ENCODE data around the gene IFNE.

Gene IFNE

DNA sequence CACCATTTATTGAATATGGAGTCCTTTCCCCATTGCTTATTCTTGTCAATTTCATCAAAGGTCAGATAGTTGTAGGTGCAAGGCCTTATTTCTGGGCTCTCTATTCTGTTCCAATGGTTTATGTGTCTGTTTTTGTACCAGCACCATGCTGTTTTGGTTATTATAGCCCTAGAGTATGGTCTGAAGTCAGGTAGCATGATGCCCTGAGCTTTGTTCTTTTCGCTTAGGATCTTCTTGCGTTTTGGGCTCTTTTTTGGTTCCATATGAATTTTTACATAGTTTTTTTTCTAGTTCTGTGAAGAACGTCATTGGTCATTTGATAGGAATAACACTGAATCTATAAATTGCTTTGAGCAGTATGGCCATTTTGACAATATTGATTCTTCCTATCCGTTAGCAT lies 40.2 kb upstream of the IFNE start:
- TF ChIP-seq, protein P1, sequence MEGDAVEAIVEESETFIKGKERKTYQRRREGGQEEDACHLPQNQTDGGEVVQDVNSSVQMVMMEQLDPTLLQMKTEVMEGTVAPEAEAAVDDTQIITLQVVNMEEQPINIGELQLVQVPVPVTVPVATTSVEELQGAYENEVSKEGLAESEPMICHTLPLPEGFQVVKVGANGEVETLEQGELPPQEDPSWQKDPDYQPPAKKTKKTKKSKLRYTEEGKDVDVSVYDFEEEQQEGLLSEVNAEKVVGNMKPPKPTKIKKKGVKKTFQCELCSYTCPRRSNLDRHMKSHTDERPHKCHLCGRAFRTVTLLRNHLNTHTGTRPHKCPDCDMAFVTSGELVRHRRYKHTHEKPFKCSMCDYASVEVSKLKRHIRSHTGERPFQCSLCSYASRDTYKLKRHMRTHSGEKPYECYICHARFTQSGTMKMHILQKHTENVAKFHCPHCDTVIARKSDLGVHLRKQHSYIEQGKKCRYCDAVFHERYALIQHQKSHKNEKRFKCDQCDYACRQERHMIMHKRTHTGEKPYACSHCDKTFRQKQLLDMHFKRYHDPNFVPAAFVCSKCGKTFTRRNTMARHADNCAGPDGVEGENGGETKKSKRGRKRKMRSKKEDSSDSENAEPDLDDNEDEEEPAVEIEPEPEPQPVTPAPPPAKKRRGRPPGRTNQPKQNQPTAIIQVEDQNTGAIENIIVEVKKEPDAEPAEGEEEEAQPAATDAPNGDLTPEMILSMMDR (conservative IDR thresholded peaks at IDR 0.05) = no peak
- no peak for TF ChIP-seq ZFX (IDR thresholded peaks at IDR 0.05)
- H3K27ac ChIP-seq = no peak overlapping the region

DNA sequence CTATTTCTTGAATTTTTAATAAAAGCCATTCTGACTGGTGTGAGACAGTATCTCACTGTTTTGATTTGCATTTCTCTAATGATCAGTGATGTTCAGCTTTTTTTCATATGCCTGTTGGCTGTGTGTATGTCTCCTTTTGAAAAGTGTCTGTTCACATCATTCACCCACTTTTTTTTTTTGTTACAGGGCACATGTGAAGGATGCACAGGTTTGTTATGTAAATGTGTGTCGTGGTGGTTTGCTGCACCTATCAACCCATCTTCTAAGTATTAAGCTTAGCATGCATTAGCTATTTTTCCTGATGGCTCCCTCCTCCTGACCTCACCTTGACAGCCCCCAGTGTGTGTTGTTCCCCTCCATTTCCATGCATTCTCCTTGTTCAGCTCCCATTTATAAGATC lies 39.3 kb upstream of the IFNE start:
- no peak for TF ChIP-seq ZFX (IDR thresholded peaks at IDR 0.05)
- TF ChIP-seq, protein P1 (conservative IDR thresholded peaks at IDR 0.05) = no peak
- no peak overlapping the region for H3K27ac ChIP-seq

DNA sequence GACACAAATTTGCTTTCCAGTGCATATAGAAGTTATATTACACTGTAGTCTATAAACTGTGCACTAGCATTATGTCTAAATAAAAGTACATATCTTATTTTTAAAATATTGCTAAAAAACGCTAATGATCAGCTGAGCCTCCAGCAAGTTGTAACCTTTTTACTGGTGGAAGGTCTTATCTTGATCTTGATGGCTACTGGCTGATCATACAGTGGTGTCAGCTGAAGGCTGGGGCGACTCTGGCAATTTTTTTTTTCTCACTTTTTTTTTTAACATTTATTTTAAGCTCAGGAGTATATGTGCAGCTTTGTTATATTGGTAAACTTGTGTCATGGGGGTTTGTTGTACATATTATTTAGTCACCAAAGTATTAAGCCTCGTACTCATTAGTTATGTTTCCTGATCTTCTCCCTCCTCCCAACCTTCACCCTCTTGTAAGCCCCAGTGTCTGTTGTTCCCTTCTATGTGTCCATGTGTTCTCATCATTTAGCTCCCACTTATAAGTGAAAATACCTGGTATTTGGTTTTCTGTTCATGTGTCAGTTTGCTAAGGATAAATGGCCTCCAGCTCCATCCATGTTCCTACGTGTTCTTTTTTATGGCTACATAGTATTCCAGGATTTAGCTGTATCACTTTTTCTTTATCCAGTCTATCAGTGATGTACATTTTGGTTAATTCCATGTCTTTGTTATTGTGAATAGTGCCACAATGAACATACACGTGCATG lies 38.6 kb upstream of the IFNE start:
- H3K27ac ChIP-seq = no peak overlapping the region
- TF ChIP-seq, protein P1 (conservative IDR thresholded peaks at IDR 0.05) = no peak
- no peak for TF ChIP-seq ZFX (IDR thresholded peaks at IDR 0.05)

DNA sequence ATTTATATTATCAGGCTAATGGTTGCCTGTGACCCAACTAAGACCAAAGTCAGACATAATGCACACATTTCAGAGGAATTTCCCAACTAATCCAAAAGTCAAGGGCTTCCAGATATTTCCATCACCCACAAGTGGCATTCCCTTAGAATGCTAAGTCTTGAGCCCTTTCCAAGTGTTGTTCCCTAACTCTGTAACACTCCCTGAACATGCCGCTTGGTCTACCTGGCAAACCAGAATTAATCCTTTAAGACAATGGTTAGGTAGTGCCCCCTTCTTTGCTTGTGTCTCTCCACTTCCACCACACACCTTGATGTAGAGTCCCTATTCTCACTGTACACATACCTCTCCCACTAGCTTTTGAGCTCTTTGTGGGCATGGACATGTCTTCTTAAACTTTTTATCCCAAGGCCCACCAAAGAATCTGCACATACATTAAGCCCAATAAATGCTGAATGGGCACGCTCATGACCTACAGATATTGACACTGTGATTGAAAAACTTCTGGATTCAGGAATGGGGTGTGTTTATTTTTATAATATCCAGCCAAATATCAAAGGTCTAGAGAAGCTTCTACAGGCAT lies 37.8 kb upstream of the IFNE start:
- no peak for TF ChIP-seq ZFX (IDR thresholded peaks at IDR 0.05)
- TF ChIP-seq, protein P1 (conservative IDR thresholded peaks at IDR 0.05) = no peak
- H3K27ac ChIP-seq = no peak overlapping the region

DNA sequence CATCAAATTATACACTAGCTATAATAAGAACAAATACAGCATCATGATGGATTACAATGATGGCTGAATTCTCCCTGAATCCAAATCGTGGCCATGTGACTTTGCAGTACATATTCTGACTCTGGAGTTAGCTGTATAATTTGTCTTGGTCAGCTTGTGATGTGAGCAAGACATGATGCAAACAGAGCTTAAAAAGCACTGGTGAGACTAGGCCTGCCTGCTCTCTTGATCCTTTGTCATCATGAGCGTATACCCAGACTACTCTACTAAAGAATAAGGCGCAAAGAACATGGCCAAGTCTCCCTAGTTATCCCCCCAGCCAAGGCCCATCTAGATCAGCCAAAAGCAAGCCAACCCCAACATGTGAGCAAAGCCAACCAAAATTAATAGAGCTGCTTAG lies 34.7 kb upstream of the IFNE start:
- no peak overlapping the region for H3K27ac ChIP-seq

DNA sequence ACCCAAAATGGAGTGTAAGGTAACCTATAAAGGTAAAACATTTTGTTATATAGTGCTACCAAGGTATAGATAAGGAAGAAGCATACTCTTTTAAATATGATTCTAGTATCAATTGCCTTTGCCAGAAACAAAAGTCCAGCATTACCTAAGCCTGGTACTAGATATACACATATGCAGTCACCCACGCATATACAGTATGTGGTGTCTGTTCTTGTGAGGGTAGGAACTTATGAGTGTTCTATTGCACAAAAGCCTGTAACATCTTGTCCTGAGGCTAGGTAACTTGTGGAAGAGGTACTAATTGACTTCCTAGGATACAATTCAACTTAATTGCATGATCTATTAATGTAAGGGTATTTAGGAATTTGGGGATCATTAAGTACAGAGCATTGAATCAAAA lies 31.3 kb upstream of the IFNE start:
- no peak for TF ChIP-seq ZFX (IDR thresholded peaks at IDR 0.05)
- TF ChIP-seq, protein P1 (conservative IDR thresholded peaks at IDR 0.05) = no peak
- no peak overlapping the region for H3K27ac ChIP-seq

More for the DNA sequence above, 34.7 kb upstream of the IFNE start:
- TF ChIP-seq, protein P1 (conservative IDR thresholded peaks at IDR 0.05) = no peak
- TF ChIP-seq ZFX (IDR thresholded peaks at IDR 0.05) = no peak

DNA sequence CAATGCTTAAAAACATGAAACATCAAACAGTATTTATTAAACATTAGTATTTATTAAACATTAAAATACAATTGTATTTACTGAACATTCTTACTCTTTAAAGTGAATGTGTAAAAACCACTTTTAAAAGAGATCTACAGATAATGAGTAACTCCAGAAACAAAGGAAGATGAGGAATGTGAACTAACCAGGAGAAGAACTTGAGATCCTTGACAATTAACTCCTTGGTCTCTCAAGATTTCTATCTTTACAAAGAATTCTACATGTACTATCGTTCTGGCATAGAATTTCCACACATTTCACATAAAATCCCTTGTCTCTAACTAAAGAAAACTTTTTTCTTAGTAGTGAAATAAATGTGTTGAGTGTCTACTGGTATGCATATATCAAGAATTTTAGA lies 28.7 kb upstream of the IFNE start:
- TF ChIP-seq, protein P1 (conservative IDR thresholded peaks at IDR 0.05) = no peak
- TF ChIP-seq ZFX (IDR thresholded peaks at IDR 0.05) = no peak

More for the DNA sequence above, 28.7 kb upstream of the IFNE start:
- H3K27ac ChIP-seq = no peak overlapping the region
